ENCODE data around the gene GNA12. TPM values are rescaled to one million over a fixed set of nuclear protein-coding genes. Genes with fewer than 3 reads are reported as not detected.

The GNA12 gene
- total RNA-seq, 1 experiment from 2014 or later = 15.0 TPM

DNA sequence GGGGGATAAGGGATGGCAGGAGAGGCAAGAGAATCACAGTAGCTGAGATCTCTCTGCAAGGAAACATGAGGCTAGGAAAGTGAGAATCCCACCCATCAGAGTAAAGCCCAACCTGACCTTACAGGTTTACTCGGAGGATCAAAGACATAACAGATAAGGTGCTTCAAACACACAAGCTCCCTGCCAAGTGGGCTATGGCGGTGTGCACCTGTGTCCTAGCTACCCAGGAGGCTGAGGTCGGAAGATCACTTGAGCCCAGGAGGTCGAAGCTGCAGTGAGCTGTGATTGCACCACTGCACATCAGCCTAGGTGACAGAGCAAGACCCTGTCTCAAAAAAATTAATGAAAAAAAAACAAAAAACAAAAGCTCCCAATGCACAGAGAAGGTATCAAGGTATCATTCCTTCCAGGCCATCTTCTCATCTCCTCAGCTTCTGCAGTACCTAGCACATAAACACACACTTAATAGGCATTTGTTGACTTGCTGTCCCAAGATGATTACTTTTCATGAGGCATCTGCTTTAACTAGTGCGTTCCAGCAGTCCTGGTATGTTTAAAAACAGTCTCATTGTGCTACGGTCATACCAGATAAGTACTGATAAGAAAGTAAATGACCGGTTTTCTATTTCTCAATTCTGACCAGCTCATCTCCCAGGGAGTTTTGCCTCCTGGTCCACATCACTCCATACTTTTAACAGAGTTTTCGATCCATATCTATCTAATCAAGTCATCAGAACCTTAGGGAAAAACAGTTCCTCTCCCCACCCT, 13.3 kb downstream of the GNA12 start:
- H3K36me3 ChIP-seq (ENCODE audit: low read depth, low read length) = peaks cover 14% of the 10 kb centered on the region
- BruUV-seq (replicated peaks) = no TSS peak

DNA sequence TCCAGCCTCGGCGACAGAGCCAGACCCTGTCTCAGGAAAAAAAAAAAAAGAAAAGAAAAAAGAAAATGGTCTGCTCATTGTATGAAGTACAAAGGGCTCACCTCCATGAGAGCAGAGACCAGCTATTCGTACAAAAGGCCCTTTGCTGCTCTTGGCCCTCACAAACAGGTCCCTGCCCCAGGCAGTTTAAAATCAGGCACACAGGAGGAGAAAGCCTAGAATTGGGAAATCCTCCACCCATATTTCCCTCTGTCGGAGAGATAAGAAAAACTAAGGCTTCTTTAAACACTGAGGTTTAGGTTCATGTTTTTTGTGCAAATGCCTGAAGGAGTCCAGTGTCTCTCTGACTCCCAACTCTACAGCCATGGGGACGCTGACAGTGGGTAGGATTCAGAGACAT, 15.1 kb downstream of the GNA12 start:
- H3K9me3 ChIP-seq (ENCODE audit: low read length) = no peaks in the 10 kb centered on the region
- DNase-seq = no peak
- H2AFZ ChIP-seq (ENCODE audit: low read length) = no peak overlapping the region
- H3K9ac ChIP-seq (ENCODE audit: low read length) = no peak overlapping the region
- H3K27me3 ChIP-seq (ENCODE audit: low read length) = no peaks in the 10 kb centered on the region
- no peaks in the 10 kb centered on the region for H3F3A ChIP-seq (ENCODE audit: low read length, unreplicated experiment)
- no peak for ATAC-seq
- intact Hi-C loops (cut with micrococcal nuclease) = no loop called here
- no TSS peak for BruUV-seq (replicated peaks)
- POLR2A ChIA-PET (ENCODE audit: unreplicated experiment) = interaction anchor here (0.7 kb wide), 1 partner anchor 221 kb away, joined by 4 read pairs; no protein-coding TSS in a partner anchor
- no peaks in the 10 kb centered on the region for H3K4me1 ChIP-seq (ENCODE audit: insufficient read depth, low read length)
- H3K4me2 ChIP-seq (ENCODE audit: low read length) = no peak overlapping the region
- H3K79me2 ChIP-seq (ENCODE audit: low read length) = peaks cover 98% of the 10 kb centered on the region
- H3K27ac ChIP-seq (ENCODE audit: low read length) = no peak overlapping the region
- TF ChIP-seq EZH2 (IDR thresholded peaks at IDR 0.05; ENCODE audit: low read length, unreplicated experiment) (no peak), EZH2phosphoT487 (IDR thresholded peaks at IDR 0.05; ENCODE audit: borderline replicate concordance, low read length) (no peak), CTCF (conservative IDR thresholded peaks at IDR 0.05; ENCODE audit: low read depth, low read length) (no peak)
- H3K36me3 ChIP-seq (ENCODE audit: low read depth, low read length) = no peaks in the 10 kb centered on the region
- H4K20me1 ChIP-seq (ENCODE audit: low read length) = peaks cover 5% of the 10 kb centered on the region
- no peak overlapping the region for H3K4me3 ChIP-seq (ENCODE audit: low read length)
- CTCF ChIA-PET = no interaction called here
- H3K9me2 ChIP-seq (replicated peaks; ENCODE audit: low read length) = no peaks in the 10 kb centered on the region

More for the DNA sequence above, 13.3 kb downstream of the GNA12 start:
- no peak overlapping the region for H3K9ac ChIP-seq (ENCODE audit: low read length)
- no peak overlapping the region for H3K27ac ChIP-seq (ENCODE audit: low read length)
- H3K27me3 ChIP-seq (ENCODE audit: low read length) = no peaks in the 10 kb centered on the region
- H3K9me2 ChIP-seq (replicated peaks; ENCODE audit: low read length) = no peaks in the 10 kb centered on the region
- H2AFZ ChIP-seq (ENCODE audit: low read length) = no peak overlapping the region
- TF ChIP-seq EZH2 (IDR thresholded peaks at IDR 0.05; ENCODE audit: low read length, unreplicated experiment) = no peak
- no peak for TF ChIP-seq EZH2phosphoT487 (IDR thresholded peaks at IDR 0.05; ENCODE audit: borderline replicate concordance, low read length)
- TF ChIP-seq CTCF (conservative IDR thresholded peaks at IDR 0.05; ENCODE audit: low read depth, low read length) = no peak
- H3K4me1 ChIP-seq (ENCODE audit: insufficient read depth, low read length) = no peaks in the 10 kb centered on the region
- H3K4me3 ChIP-seq (ENCODE audit: low read length) = no peak overlapping the region
- peaks cover 5% of the 10 kb centered on the region for H4K20me1 ChIP-seq (ENCODE audit: low read length)
- H3K79me2 ChIP-seq (ENCODE audit: low read length) = peaks cover 98% of the 10 kb centered on the region
- ATAC-seq = no peak
- no peak for DNase-seq
- H3F3A ChIP-seq (ENCODE audit: low read length, unreplicated experiment) = no peaks in the 10 kb centered on the region
- CTCF ChIA-PET = no interaction called here
- POLR2A ChIA-PET (ENCODE audit: unreplicated experiment) = no interaction called here
- H3K9me3 ChIP-seq (ENCODE audit: low read length) = no peaks in the 10 kb centered on the region
- no peak overlapping the region for H3K4me2 ChIP-seq (ENCODE audit: low read length)
- intact Hi-C loops (cut with micrococcal nuclease) = no loop called here

- no peaks in the 10 kb centered on the region for H3K27me3 ChIP-seq (ENCODE audit: low read length)
- H3K4me3 ChIP-seq (ENCODE audit: low read length) = no peak overlapping the region
- H3K4me1 ChIP-seq (ENCODE audit: insufficient read depth, low read length) = peaks cover 15% of the 10 kb centered on the region
- CTCF ChIA-PET = no interaction called here
- H3K9ac ChIP-seq (ENCODE audit: low read length) = no peak overlapping the region
- H3K36me3 ChIP-seq (ENCODE audit: low read depth, low read length) = no peaks in the 10 kb centered on the region
- peaks cover 5% of the 10 kb centered on the region for H4K20me1 ChIP-seq (ENCODE audit: low read length)
- no peak overlapping the region for H3K4me2 ChIP-seq (ENCODE audit: low read length)
- no peaks in the 10 kb centered on the region for H3K9me2 ChIP-seq (replicated peaks; ENCODE audit: low read length)
- intact Hi-C loops (cut with micrococcal nuclease) = no loop called here
- POLR2A ChIA-PET (ENCODE audit: unreplicated experiment) = no interaction called here
- H3K27ac ChIP-seq (ENCODE audit: low read length) = no peak overlapping the region
- DNase-seq = no peak
- TF ChIP-seq EZH2 (IDR thresholded peaks at IDR 0.05; ENCODE audit: low read length, unreplicated experiment) = no peak
- no peak for TF ChIP-seq EZH2phosphoT487 (IDR thresholded peaks at IDR 0.05; ENCODE audit: borderline replicate concordance, low read length)
- no peak for TF ChIP-seq CTCF (conservative IDR thresholded peaks at IDR 0.05; ENCODE audit: low read depth, low read length)
- H3K79me2 ChIP-seq (ENCODE audit: low read length) = peaks cover 96% of the 10 kb centered on the region
- H2AFZ ChIP-seq (ENCODE audit: low read length) = no peak overlapping the region
- H3K9me3 ChIP-seq (ENCODE audit: low read length) = no peaks in the 10 kb centered on the region
- no peak for ATAC-seq
- BruUV-seq (replicated peaks) = no TSS peak
- H3F3A ChIP-seq (ENCODE audit: low read length, unreplicated experiment) = peaks cover 2% of the 10 kb centered on the region
These were observed 17.3 kb downstream of the GNA12 start for GRCh38 chr7:2826771-2827170.

All from PC-3 (cell line).